ENCODE results near the gene MSANTD1.

Gene MSANTD1

GRCh38 chr4:3248811-3249661, at the start of gene MSANTD1:
Gene MSANTD1, plus strand, starts transcription at chr4:3249159. Its CDS starts 64 bp downstream, at chr4:3249223.
- DNase-seq, result no peak

GRCh38 chr4:3199653-3200422, 49.1 kb upstream of the MSANTD1 start:
- no peak for DNase-seq

GRCh38 chr4:3200423-3201090, 48.4 kb upstream of the MSANTD1 start:
- no peak for DNase-seq

GRCh38 chr4:3201718-3202702, 46.9 kb upstream of the MSANTD1 start:
- DNase-seq, result no peak

GRCh38 chr4:3202836-3203820, 45.8 kb upstream of the MSANTD1 start:
- peak; percentile 39 for DNase-seq

- no peak for DNase-seq
Observed at GRCh38 chr4:3203971-3204431, 45.0 kb upstream of the MSANTD1 start.

- DNase-seq, result no peak
Observed at GRCh38 chr4:3205995-3206394, 43.0 kb upstream of the MSANTD1 start.

GRCh38 chr4:3206439-3207100, 42.4 kb upstream of the MSANTD1 start:
- no peak for DNase-seq

GRCh38 chr4:3207531-3208037, 41.4 kb upstream of the MSANTD1 start:
- DNase-seq, result no peak

GRCh38 chr4:3208826-3209225, 40.1 kb upstream of the MSANTD1 start:
- no peak for DNase-seq

GRCh38 chr4:3209551-3210325, 39.2 kb upstream of the MSANTD1 start:
- DNase-seq, result no peak

- no peak for DNase-seq
Observed at GRCh38 chr4:3210467-3210866, 38.5 kb upstream of the MSANTD1 start.

- no peak for DNase-seq
Observed at GRCh38 chr4:3211866-3212265, 37.1 kb upstream of the MSANTD1 start.

GRCh38 chr4:3212391-3213105, 36.4 kb upstream of the MSANTD1 start:
- DNase-seq, result no peak

GRCh38 chr4:3213106-3213425, 35.9 kb upstream of the MSANTD1 start:
- no peak for DNase-seq

GRCh38 chr4:3213661-3214250, 35.2 kb upstream of the MSANTD1 start:
- DNase-seq, result no peak

- no peak for DNase-seq
Observed at GRCh38 chr4:3215256-3215655, 33.7 kb upstream of the MSANTD1 start.

- DNase-seq, result no peak
Observed at GRCh38 chr4:3215733-3216132, 33.2 kb upstream of the MSANTD1 start.

All from NCI-H1694 (cell line).